Peyer's patch (tissue), 4 donors: ENCODE measurements around the gene DCLK2.

ENCODE experiments used
- POLR2A ChIP-seq, 2 donors: fragments of 450-650 bp; IDR thresholded peaks; one replicate each; pipeline ENCODE4 v1.5.1; 2017; ENCODE audit warnings: antibody characterized with exemption in 2 of 2, mild to moderate bottlenecking in 2 of 2, moderate library complexity in 2 of 2
- TF ChIP-seq, protein P1 (sequence below), 6 experiments: fragments of 450-650 bp in 4 of 6; fragments of 200-600 bp in 2 of 6; sonication (generic) in 1 of 6; IDR thresholded peaks; one replicate each; pipeline ENCODE4 v1.5.1; 2017 to 2019; ENCODE audit warnings: antibody characterized with exemption in 6 of 6, mild to moderate bottlenecking in 3 of 6, moderate library complexity in 1 of 6

DNA sequence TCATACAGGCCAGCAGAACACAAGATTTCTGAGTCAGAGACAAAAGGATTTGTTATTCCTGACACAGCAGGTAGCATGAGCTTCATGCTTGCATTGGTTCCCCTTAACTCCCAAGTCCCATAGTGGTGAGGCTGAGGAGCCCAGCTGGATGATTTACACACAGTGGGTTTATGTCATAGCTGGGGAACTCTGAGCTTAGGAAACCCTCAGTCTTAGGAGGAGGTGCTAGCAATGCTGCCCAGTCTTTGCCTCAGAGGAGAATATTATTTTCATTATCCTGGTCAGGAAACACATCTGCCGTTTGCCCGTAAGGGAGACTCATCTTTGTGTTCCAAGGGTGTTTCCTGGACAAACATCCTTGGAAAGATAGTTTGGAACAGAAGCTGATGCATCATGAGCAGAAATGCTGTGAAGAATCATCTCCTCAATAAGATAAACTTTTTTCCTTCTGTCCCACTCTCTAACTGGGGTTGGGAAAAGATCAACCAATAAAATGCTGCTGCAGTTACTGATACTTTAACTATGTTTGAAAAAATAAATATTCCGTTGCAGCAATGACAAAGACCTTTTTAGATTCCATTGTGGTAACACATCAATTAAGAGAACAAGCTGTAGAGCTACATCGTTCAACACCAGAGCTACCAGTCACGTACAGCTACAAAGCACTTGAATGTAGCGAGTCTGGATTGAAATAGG lies 146.8 kb downstream of the DCLK2 start:
- TF ChIP-seq, protein P1, sequence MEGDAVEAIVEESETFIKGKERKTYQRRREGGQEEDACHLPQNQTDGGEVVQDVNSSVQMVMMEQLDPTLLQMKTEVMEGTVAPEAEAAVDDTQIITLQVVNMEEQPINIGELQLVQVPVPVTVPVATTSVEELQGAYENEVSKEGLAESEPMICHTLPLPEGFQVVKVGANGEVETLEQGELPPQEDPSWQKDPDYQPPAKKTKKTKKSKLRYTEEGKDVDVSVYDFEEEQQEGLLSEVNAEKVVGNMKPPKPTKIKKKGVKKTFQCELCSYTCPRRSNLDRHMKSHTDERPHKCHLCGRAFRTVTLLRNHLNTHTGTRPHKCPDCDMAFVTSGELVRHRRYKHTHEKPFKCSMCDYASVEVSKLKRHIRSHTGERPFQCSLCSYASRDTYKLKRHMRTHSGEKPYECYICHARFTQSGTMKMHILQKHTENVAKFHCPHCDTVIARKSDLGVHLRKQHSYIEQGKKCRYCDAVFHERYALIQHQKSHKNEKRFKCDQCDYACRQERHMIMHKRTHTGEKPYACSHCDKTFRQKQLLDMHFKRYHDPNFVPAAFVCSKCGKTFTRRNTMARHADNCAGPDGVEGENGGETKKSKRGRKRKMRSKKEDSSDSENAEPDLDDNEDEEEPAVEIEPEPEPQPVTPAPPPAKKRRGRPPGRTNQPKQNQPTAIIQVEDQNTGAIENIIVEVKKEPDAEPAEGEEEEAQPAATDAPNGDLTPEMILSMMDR (IDR thresholded peaks at IDR 0.05), result no peak
- no peak for TF ChIP-seq POLR2A (IDR thresholded peaks at IDR 0.05)
